WI38 (cell line): Measurements from ENCODE around the gene OR2Y1.
"Not testable (repeated sequence)": the region's sequence is repeated elsewhere in the genome, so short reads cannot be mapped to it uniquely, and the experiment has no call there.

ENCODE experiments used
- H3K4me3 ChIP-seq: 2 replicates; pipeline ENCODE4 v1.5.1; 2011; ENCODE audit warnings: low read depth, mild to moderate bottlenecking, control low read depth, low read length
- TF ChIP-seq, protein P1 (sequence below): IDR thresholded peaks from 2 replicates; pipeline ENCODE4 v1.5.1; 2012; ENCODE audit warnings: low read depth, mild to moderate bottlenecking, control low read depth, low read length

The OR2Y1 gene

DNA sequence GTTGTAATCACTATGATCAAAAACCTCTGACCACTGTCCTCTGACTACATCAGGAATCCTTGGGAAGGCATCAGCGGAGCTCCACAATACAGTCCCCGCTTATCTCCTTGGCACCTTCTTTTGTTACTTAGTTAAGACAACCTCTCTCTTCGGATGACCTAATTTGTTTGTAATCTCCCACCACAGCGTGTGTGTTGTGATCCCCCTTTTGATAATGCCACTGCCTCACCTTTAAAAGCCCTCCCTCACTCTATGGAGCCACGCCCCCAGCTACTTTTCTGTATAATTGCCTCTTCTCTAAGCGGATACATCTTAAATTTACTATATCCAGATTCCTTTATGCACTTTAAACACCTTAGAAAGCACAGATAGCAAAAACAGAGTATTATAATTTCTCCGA lies 35.9 kb downstream of the OR2Y1 start:
- TF ChIP-seq, protein P1, sequence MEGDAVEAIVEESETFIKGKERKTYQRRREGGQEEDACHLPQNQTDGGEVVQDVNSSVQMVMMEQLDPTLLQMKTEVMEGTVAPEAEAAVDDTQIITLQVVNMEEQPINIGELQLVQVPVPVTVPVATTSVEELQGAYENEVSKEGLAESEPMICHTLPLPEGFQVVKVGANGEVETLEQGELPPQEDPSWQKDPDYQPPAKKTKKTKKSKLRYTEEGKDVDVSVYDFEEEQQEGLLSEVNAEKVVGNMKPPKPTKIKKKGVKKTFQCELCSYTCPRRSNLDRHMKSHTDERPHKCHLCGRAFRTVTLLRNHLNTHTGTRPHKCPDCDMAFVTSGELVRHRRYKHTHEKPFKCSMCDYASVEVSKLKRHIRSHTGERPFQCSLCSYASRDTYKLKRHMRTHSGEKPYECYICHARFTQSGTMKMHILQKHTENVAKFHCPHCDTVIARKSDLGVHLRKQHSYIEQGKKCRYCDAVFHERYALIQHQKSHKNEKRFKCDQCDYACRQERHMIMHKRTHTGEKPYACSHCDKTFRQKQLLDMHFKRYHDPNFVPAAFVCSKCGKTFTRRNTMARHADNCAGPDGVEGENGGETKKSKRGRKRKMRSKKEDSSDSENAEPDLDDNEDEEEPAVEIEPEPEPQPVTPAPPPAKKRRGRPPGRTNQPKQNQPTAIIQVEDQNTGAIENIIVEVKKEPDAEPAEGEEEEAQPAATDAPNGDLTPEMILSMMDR, result no peak
- no peak overlapping the region for H3K4me3 ChIP-seq

DNA sequence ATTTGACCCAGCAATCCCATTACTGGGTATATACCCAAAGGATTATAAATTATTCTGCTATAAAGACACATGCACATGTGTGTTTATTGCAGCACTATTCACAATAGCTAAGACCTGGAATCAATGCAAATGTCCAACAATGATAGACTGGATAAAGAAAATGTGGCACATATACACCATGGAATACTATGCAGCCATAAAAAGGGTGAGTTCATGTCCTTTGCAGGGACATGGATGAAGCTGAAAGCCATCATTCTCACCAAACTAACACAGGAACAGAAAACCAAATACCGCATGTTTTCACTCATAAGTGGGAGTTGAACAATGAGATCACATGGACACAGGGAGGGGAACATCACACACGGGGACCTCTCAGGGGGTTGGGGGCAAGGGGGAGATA lies 36.5 kb downstream of the OR2Y1 start:
- H3K4me3 ChIP-seq, result not testable (repeated sequence)

DNA sequence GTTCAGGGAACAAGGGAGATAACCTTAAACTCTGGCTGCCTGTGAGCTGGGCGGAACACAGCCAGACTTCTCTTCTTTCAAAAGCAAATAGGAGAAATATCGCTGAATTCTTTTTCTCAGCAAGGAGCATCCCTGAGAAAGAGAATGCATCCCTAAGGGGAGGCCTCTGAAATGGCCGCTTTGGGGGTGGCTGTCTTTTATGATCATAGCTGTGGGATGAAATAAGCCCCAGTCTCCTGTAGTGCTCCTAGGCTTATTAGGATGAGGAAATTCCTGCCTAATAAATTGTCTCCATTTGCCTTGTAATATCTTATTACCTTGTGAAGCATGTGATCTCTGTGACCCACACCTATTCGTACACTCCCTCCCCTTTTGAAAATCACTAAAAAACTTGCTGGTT lies 39.4 kb downstream of the OR2Y1 start:
- H3K4me3 ChIP-seq, result not testable (repeated sequence)

DNA sequence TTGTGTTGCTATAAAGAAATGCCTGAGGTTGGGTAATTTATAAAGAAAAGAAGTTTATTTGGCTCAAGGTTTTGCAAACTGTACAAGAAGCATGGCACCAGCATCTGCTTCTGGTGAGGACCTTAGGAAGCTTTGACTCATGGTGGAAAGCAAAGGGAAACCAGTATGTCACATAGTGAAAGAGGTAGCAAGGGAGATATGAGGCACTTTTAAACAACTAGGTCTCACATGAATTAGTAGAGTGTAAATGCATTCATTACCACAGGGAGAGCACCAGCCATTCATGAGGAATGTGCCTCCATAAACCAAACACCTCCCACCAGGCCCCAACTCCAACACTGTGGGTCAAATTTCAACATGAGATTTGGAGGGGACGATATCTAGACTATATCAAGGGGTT lies 40.8 kb downstream of the OR2Y1 start:
- TF ChIP-seq, protein P1, result no peak
- H3K4me3 ChIP-seq, result no peak overlapping the region

DNA sequence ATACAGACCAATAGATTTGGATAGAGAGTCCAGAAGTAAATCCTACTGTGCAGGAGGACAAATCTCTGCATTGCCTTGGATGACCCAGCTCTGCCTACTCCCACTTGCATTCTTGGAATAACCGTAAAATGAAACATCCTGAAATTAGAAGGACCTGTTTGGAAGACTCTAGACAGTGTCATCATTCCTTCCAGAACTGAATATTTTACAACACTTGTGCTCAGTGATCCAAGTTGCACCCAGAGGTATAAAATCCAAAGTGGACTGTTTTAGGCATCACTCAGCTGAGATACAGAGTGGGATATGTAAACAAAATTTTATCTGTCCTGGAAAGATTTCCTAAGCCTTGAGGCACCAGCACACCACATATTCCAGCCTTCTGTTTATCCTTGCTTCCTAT lies 43.7 kb downstream of the OR2Y1 start:
- H3K4me3 ChIP-seq, result no peak overlapping the region
- TF ChIP-seq, protein P1, result no peak

DNA sequence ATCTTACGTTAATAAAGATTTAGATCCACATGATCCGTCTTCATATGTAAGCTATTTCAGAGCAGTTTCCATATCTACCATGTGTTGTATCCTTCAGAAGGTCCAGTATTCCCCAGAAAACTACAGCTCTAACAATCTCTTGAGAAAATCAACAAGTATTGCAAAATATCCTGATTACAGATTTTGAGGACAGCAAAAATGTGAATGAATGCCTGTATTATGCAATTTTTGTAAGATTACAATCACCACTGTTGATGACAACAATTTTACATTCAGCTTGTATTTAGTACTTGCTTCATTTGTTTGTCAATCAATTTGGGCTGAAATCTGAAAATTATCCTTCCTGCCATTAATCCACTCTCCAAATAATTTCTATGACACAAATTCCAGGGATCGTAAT lies 47.4 kb downstream of the OR2Y1 start:
- TF ChIP-seq, protein P1, result no peak
- H3K4me3 ChIP-seq, result no peak overlapping the region

DNA sequence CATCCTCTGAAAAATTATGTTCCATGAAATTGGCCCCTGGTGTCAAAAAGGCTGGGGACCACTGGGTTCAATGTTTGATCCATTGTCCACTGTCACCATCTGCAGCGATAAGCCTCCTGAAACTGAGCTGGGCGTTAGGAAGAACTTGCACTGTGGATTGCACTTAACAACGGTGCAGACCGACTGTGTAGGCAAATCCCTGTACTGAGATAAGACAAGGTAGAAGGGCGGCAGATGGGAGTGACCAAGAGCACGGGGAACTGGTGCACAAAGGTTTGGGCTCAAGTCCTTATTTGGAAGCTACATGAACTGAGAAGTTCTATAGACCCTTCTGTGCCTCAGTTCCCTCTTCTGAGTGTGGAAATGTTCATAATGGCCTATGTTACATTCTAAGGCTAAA lies 48.8 kb downstream of the OR2Y1 start:
- TF ChIP-seq, protein P1, result no peak
- H3K4me3 ChIP-seq, result no peak overlapping the region

DNA sequence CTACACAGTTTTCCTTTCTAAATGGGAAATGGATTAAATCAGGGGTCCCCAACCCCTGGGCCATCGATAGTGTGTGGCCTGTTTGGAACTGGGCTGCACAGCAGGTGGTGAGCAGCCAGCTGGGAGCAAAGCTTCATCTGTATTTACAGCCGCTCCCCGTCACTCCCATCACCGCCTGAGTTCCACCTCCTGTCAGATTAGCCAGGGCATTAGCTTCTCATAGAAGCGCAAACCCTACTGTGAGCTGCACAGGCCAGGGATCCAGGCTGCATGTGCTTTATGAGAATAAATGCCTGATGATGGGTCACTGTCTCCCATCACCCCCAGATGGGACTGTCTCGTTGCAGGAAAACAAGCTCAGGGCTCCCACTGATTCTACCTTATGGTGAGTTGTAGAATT lies 49.3 kb downstream of the OR2Y1 start:
- no peak overlapping the region for H3K4me3 ChIP-seq
- TF ChIP-seq, protein P1, result no peak

DNA sequence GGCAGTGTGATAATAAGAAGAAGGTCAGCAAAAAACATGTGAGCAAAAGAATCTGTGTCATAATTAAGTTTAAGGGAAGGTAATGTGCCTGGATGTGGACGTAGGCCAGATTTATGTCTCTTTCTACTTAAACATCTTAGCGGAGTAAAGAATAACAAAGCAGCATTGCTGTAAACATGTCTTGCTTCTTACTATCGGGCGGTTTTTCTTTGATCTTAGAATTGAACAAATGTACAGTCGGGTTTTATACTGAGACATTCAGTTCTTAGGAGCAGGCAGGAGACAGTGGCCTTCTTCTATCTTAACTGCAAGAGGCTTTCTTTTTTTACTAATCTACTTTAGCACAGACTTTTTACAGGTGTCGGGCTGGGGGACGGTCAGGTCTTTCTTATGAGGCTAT lies 50.1 kb downstream of the OR2Y1 start:
- TF ChIP-seq, protein P1, result no peak

More for the DNA sequence above, 50.1 kb downstream of the OR2Y1 start:
- H3K4me3 ChIP-seq, result no peak overlapping the region
